ENCODE measurements around the gene IL22RA1.

- TF ChIP-seq EZH2 (IDR thresholded peaks at IDR 0.05; ENCODE audit: insufficient read depth, poor library complexity, severe bottlenecking) (no peak), EZH2phosphoT487 (IDR thresholded peaks at IDR 0.05; ENCODE audit: insufficient read depth, low read depth) (no peak)
These were observed 58.9 kb downstream of the IL22RA1 start for GRCh38 chr1:24084050-24084449.
